BLaER1 treated with 17β-estradiol and CSF1 and Interleukin-3, amounts not matched to agents 10 nM and 100 nM (cell line): ENCODE results near the gene CACNG4.

Experiments
- H3K27ac ChIP-seq, 11 experiments: shearing (Covaris generic); formaldehyde crosslinking; 2 replicates each; pipeline ENCODE4 v1.8.1; 2022
- H3K27me3 ChIP-seq, 11 experiments: shearing (Covaris generic); formaldehyde crosslinking; 2 replicates each; pipeline ENCODE4 v1.8.1; 2022
- H3K36me3 ChIP-seq, 11 experiments: shearing (Covaris generic); formaldehyde crosslinking; 2 replicates each; pipeline ENCODE4 v1.8.1; 2022
- H3K4me1 ChIP-seq, 10 experiments: shearing (Covaris generic); formaldehyde crosslinking; 2 replicates each; pipeline ENCODE4 v1.8.1; 2022
- H3K4me2 ChIP-seq, 11 experiments: shearing (Covaris generic); formaldehyde crosslinking; 2 replicates each; pipeline ENCODE4 v1.8.1; 2022
- H3K4me3 ChIP-seq, 10 experiments: shearing (Covaris generic); formaldehyde crosslinking; 2 replicates each; pipeline ENCODE4 v1.8.1; 2022
- H3K9ac ChIP-seq, 11 experiments: shearing (Covaris generic); formaldehyde crosslinking; 2 replicates each; pipeline ENCODE4 v1.8.1; 2022
- H3K9me3 ChIP-seq, 11 experiments: shearing (Covaris generic); formaldehyde crosslinking; replicated peaks in 1 of 11; 2 replicates each; pipeline ENCODE4 v1.8.1; 2022
- H4K20me1 ChIP-seq, 11 experiments: shearing (Covaris generic); formaldehyde crosslinking; 2 replicates each; pipeline ENCODE4 v1.8.1; 2022
- Cebpa-rat ChIP-seq, 11 experiments: shearing (Covaris generic); IDR thresholded peaks; 2 replicates each; pipeline ENCODE4 v1.8.1; 2022

Gene CACNG4

GRCh38 chr17:66989579-66989978 lies 25.1 kb downstream of the CACNG4 start:
- Histone ChIP-seq H4K20me1 (no peaks in the 10 kb centered on the region), H3K27ac (no peak overlapping the region), H3K4me2 (no peak overlapping the region), H3K9ac (no peak overlapping the region), H3K36me3 (no peaks in the 10 kb centered on the region), H3K4me3 (no peak overlapping the region), H3K27me3 (peaks cover 0 to 7% (median 0%) of the 10 kb centered on the region in 11 experiments; a peak in 2 of 22 replicates), H3K9me3 (no peaks in the 10 kb centered on the region), H3K4me1 (peaks cover 17 to 44% (median 26%) of the 10 kb centered on the region in 10 experiments)
- no peak for TF ChIP-seq Cebpa-rat (IDR thresholded peaks at IDR 0.05)

GRCh38 chr17:66990047-66990446 lies 25.5 kb downstream of the CACNG4 start:
- Histone ChIP-seq H3K4me3 (no peak overlapping the region), H3K4me1 (peaks cover 12 to 40% (median 21%) of the 10 kb centered on the region in 10 experiments), H3K9ac (no peak overlapping the region), H3K4me2 (no peak overlapping the region), H3K27me3 (peaks cover 0 to 7% (median 0%) of the 10 kb centered on the region in 11 experiments; a peak in 2 of 22 replicates), H3K27ac (no peak overlapping the region), H4K20me1 (no peaks in the 10 kb centered on the region), H3K9me3 (no peaks in the 10 kb centered on the region), H3K36me3 (no peaks in the 10 kb centered on the region)
- peak in 2 of 11 experiments; percentile 32 to 49; a peak in 1 of 22 replicates for TF ChIP-seq Cebpa-rat (IDR thresholded peaks at IDR 0.05)

- Histone ChIP-seq H3K27ac (no peak overlapping the region), H3K36me3 (no peaks in the 10 kb centered on the region), H3K9me3 (no peaks in the 10 kb centered on the region), H4K20me1 (no peaks in the 10 kb centered on the region), H3K4me3 (no peak overlapping the region), H3K27me3 (peaks cover 0 to 7% (median 0%) of the 10 kb centered on the region in 11 experiments; a peak in 1 of 22 replicates), H3K4me1 (peaks cover 0 to 10% (median 0%) of the 10 kb centered on the region in 10 experiments; a peak in 4 of 20 replicates), H3K4me2 (no peak overlapping the region), H3K9ac (no peak overlapping the region)
- TF ChIP-seq Cebpa-rat (IDR thresholded peaks at IDR 0.05): no peak
Observed at GRCh38 chr17:66992911-66993442, 28.5 kb downstream of the CACNG4 start.

- TF ChIP-seq Cebpa-rat (IDR thresholded peaks at IDR 0.05): no peak
- no peaks in the 10 kb centered on the region for H3K27me3 ChIP-seq
- no peak overlapping the region for H3K4me2 ChIP-seq
- H3K36me3 ChIP-seq: peaks cover 0 to 2% (median 0%) of the 10 kb centered on the region in 11 experiments; a peak in 1 of 22 replicates
- no peaks in the 10 kb centered on the region; a peak in 1 of 22 replicates for H4K20me1 ChIP-seq
- H3K9me3 ChIP-seq: peaks cover 0 to 6% (median 2%) of the 10 kb centered on the region in 11 experiments; a peak in 12 of 22 replicates
- no peak overlapping the region for H3K9ac ChIP-seq
- no peak overlapping the region for H3K4me3 ChIP-seq
- peaks cover 0 to 5% (median 0%) of the 10 kb centered on the region in 10 experiments; a peak in 1 of 20 replicates for H3K4me1 ChIP-seq
- no peak overlapping the region for H3K27ac ChIP-seq
Observed at GRCh38 chr17:66994361-66994760, 29.9 kb downstream of the CACNG4 start.

GRCh38 chr17:66994930-66995535 lies 30.5 kb downstream of the CACNG4 start:
- H3K4me2 ChIP-seq: no peak overlapping the region
- peaks cover 0 to 5% (median 0%) of the 10 kb centered on the region in 11 experiments; a peak in 1 of 22 replicates for H3K36me3 ChIP-seq
- H3K27me3 ChIP-seq: no peaks in the 10 kb centered on the region
- H3K9ac ChIP-seq: no peak overlapping the region
- peaks cover 0 to 5% (median 0%) of the 10 kb centered on the region in 10 experiments; a peak in 1 of 20 replicates for H3K4me1 ChIP-seq
- H3K9me3 ChIP-seq: peaks cover 4 to 13% (median 9%) of the 10 kb centered on the region in 11 experiments; a peak in 19 of 22 replicates
- no peaks in the 10 kb centered on the region; a peak in 1 of 22 replicates for H4K20me1 ChIP-seq
- TF ChIP-seq Cebpa-rat (IDR thresholded peaks at IDR 0.05): no peak
- H3K4me3 ChIP-seq: no peak overlapping the region
- H3K27ac ChIP-seq: no peak overlapping the region

- H3K4me1 ChIP-seq: peaks cover 0 to 5% (median 0%) of the 10 kb centered on the region in 10 experiments; a peak in 1 of 20 replicates
- no peak overlapping the region for H3K27ac ChIP-seq
- TF ChIP-seq Cebpa-rat (IDR thresholded peaks at IDR 0.05): no peak
- no peak overlapping the region for H3K4me2 ChIP-seq
- H3K27me3 ChIP-seq: no peaks in the 10 kb centered on the region
- no peak overlapping the region for H3K4me3 ChIP-seq
- peaks cover 13 to 22% (median 18%) of the 10 kb centered on the region in 11 experiments for H3K9me3 ChIP-seq
- peaks cover 0 to 5% (median 0%) of the 10 kb centered on the region in 11 experiments; a peak in 1 of 22 replicates for H3K36me3 ChIP-seq
- H4K20me1 ChIP-seq: no peaks in the 10 kb centered on the region; a peak in 1 of 22 replicates
- H3K9ac ChIP-seq: no peak overlapping the region
Observed at GRCh38 chr17:66995944-66996343, 31.4 kb downstream of the CACNG4 start.

- Histone ChIP-seq H4K20me1 (no peaks in the 10 kb centered on the region; a peak in 1 of 22 replicates), H3K9ac (no peak overlapping the region), H3K27ac (no peak overlapping the region), H3K4me2 (no peak overlapping the region), H3K27me3 (no peaks in the 10 kb centered on the region), H3K4me3 (no peak overlapping the region), H3K36me3 (peaks cover 0 to 5% (median 0%) of the 10 kb centered on the region in 11 experiments; a peak in 1 of 22 replicates), H3K4me1 (peaks cover 0 to 5% (median 0%) of the 10 kb centered on the region in 10 experiments; a peak in 1 of 20 replicates), H3K9me3 (peaks cover 21 to 31% (median 27%) of the 10 kb centered on the region in 11 experiments)
- TF ChIP-seq Cebpa-rat (IDR thresholded peaks at IDR 0.05): no peak
Observed at GRCh38 chr17:66996926-66997325, 32.4 kb downstream of the CACNG4 start.

- peak overlapping the region in 5 of 11 experiments; percentile 17 to 46 (median 27); a peak in 7 of 22 replicates for H3K4me2 ChIP-seq
- H3K27me3 ChIP-seq: no peaks in the 10 kb centered on the region
- peaks cover 0 to 5% (median 0%) of the 10 kb centered on the region in 11 experiments; a peak in 1 of 22 replicates for H3K36me3 ChIP-seq
- no peak for TF ChIP-seq Cebpa-rat (IDR thresholded peaks at IDR 0.05)
- H3K9me3 ChIP-seq: peaks cover 21 to 37% (median 28%) of the 10 kb centered on the region in 11 experiments
- no peak overlapping the region for H3K4me3 ChIP-seq
- no peak overlapping the region for H3K9ac ChIP-seq
- peaks cover 0 to 14% (median 11%) of the 10 kb centered on the region in 10 experiments; a peak in 12 of 20 replicates for H3K4me1 ChIP-seq
- no peaks in the 10 kb centered on the region; a peak in 1 of 22 replicates for H4K20me1 ChIP-seq
- no peak overlapping the region for H3K27ac ChIP-seq
Observed at GRCh38 chr17:67003231-67003630, 38.7 kb downstream of the CACNG4 start.

- no peak overlapping the region for H3K9ac ChIP-seq
- no peak overlapping the region for H3K4me3 ChIP-seq
- peak overlapping the region in 7 of 11 experiments; percentile 5 to 46 (median 27); a peak in 9 of 22 replicates for H3K4me2 ChIP-seq
- no peak for TF ChIP-seq Cebpa-rat (IDR thresholded peaks at IDR 0.05)
- peaks cover 0 to 14% (median 11%) of the 10 kb centered on the region in 10 experiments; a peak in 12 of 20 replicates for H3K4me1 ChIP-seq
- no peaks in the 10 kb centered on the region for H4K20me1 ChIP-seq
- H3K27ac ChIP-seq: no peak overlapping the region
- H3K9me3 ChIP-seq: peaks cover 21 to 32% (median 26%) of the 10 kb centered on the region in 11 experiments
- H3K36me3 ChIP-seq: peaks cover 0 to 5% (median 0%) of the 10 kb centered on the region in 11 experiments; a peak in 1 of 22 replicates
- H3K27me3 ChIP-seq: no peaks in the 10 kb centered on the region
Observed at GRCh38 chr17:67004181-67004580, 39.7 kb downstream of the CACNG4 start.
